ENCODE results near the gene ZZZ3.
"Not testable (repeated sequence)": the region's sequence is repeated elsewhere in the genome, so short reads cannot be mapped to it uniquely, and the experiment has no call there.

The ZZZ3 gene

GRCh38 chr1:77671836-77672235, 10.6 kb downstream of the ZZZ3 start:
- DNase-seq (ENCODE audit: low read depth, low spot score) = no peak

- DNase-seq (ENCODE audit: low read depth, low spot score) = no peak
Observed at GRCh38 chr1:77670330-77670729, 12.1 kb downstream of the ZZZ3 start.

- DNase-seq (ENCODE audit: low read depth, low spot score) = no peak
Observed at GRCh38 chr1:77668924-77669449, 13.5 kb downstream of the ZZZ3 start.

- DNase-seq (ENCODE audit: low read depth, low spot score) = no peak
Observed at GRCh38 chr1:77664939-77665516, 17.4 kb downstream of the ZZZ3 start.

- no peak for DNase-seq (ENCODE audit: low read depth, low spot score)
Observed at GRCh38 chr1:77661696-77662095, 20.8 kb downstream of the ZZZ3 start.

GRCh38 chr1:77659879-77660593, 22.4 kb downstream of the ZZZ3 start:
- DNase-seq (ENCODE audit: low read depth, low spot score) = no peak

GRCh38 chr1:77658271-77658670, 24.2 kb downstream of the ZZZ3 start:
- DNase-seq (ENCODE audit: low read depth, low spot score) = no peak

GRCh38 chr1:77655431-77655974, 27.0 kb downstream of the ZZZ3 start:
- no peak for DNase-seq (ENCODE audit: low read depth, low spot score)

- no peak for DNase-seq (ENCODE audit: low read depth, low spot score)
Observed at GRCh38 chr1:77652970-77653516, 29.4 kb downstream of the ZZZ3 start.

GRCh38 chr1:77652268-77652667, 30.2 kb downstream of the ZZZ3 start:
- no peak for DNase-seq (ENCODE audit: low read depth, low spot score)

GRCh38 chr1:77649127-77649526, 33.3 kb downstream of the ZZZ3 start:
- no peak for DNase-seq (ENCODE audit: low read depth, low spot score)

GRCh38 chr1:77646224-77646623, 36.2 kb downstream of the ZZZ3 start:
- DNase-seq (ENCODE audit: low read depth, low spot score) = not testable (repeated sequence)

GRCh38 chr1:77643456-77643855, 39.0 kb downstream of the ZZZ3 start:
- DNase-seq (ENCODE audit: low read depth, low spot score) = no peak

GRCh38 chr1:77642941-77643340, 39.5 kb downstream of the ZZZ3 start:
- DNase-seq (ENCODE audit: low read depth, low spot score) = no peak

- no peak for DNase-seq (ENCODE audit: low read depth, low spot score)
Observed at GRCh38 chr1:77642196-77642595, 40.3 kb downstream of the ZZZ3 start.

GRCh38 chr1:77639557-77640069, 42.8 kb downstream of the ZZZ3 start:
- DNase-seq (ENCODE audit: low read depth, low spot score) = no peak

GRCh38 chr1:77639056-77639455, 43.4 kb downstream of the ZZZ3 start:
- no peak for DNase-seq (ENCODE audit: low read depth, low spot score)

GRCh38 chr1:77636864-77637263, 45.6 kb downstream of the ZZZ3 start:
- DNase-seq (ENCODE audit: low read depth, low spot score) = no peak

All from smooth muscle cell of the brain vasculature (primary cell).